ENCODE data around the gene GPD1L. TPM values are rescaled to one million over a fixed set of nuclear protein-coding genes. Genes with fewer than 3 reads are reported as not detected.

GPD1L gene
- total and polyA plus RNA-seq, 2 donors (not counting 1 experiment from before 2014, with no cell fraction given) = 4.7 to 9.3 TPM

DNA sequence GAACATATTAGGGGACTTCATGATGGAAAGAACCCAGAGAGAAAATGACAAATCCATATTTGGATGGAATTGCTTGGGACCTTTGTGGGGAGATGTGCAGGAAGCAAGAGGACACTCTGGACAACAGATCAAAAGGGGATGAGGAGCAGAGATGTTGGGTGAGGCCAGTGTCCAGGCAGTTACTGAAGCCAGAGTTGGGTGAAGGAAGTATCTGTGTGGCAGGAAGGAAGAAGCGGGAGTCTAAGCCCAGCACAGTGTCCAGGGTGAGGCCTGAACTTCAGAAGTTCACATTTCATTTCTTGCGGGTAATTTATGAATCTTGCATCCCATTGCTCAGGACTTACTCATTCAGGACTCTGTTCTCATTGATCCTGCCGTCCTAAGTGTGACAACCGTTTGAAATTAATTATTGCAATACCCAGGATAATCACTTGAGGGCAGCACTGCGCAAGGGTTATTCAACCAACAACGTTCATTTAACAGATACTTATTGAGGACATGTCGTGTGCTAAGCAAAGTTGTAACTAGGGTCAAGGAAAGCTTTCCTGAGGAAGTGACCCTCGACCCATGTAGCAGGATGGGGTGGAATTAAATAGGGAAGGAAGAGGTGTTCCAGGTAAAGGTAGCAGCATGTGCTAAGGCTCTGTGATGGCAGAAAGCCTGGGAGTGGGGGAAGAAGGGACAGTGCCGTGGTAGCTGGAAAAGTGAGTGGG is 70.7 kb downstream of the GPD1L start:
- peaks cover 12% of the 10 kb centered on the region for H3K27me3 Mint-ChIP-seq
- Histone ChIP-seq H3K36me3 (replicated peaks in 1 of 2; ENCODE audit: control extremely low read depth in 1 of 2, control insufficient read depth in 1 of 2, extremely low read depth in 1 of 2, insufficient read depth in 2 of 2, low read length in 1 of 2) (no peaks in the 10 kb centered on the region), H3K27me3 (replicated peaks in 1 of 4; ENCODE audit: control extremely low read depth in 1 of 4, control insufficient read depth in 3 of 4, insufficient read depth in 4 of 4, low read length in 3 of 4) (peaks cover 0 to 9% (median 0%) of the 10 kb centered on the region in 4 experiments), H3K9me3 (ENCODE audit: control extremely low read depth in 1 of 3, control insufficient read depth in 2 of 3, insufficient read depth in 1 of 3, low read length in 2 of 3) (peaks cover 0 to 3% (median 0%) of the 10 kb centered on the region in 3 donors), H2AFZ (ENCODE audit: insufficient read depth, low read depth, low read length, poor library complexity, severe bottlenecking) (peak overlapping the region; percentile 41), H3K27ac (ENCODE audit: low read length in 2 of 2) (no peak overlapping the region), H4K20me1 (ENCODE audit: control insufficient read depth, insufficient read depth, low read length, poor library complexity, severe bottlenecking) (no peaks in the 10 kb centered on the region), H3K4me2 (replicated peaks; ENCODE audit: low read depth, low read length, poor library complexity, severe bottlenecking) (peak overlapping the region; percentile 20), H3K9ac (ENCODE audit: low read length) (peak overlapping the region; percentile 10), H3K4me3 (ENCODE audit: control extremely low read depth in 1 of 5, extremely low read depth in 1 of 5, insufficient read depth in 1 of 5, low read depth in 2 of 5, low read length in 4 of 5) (peak overlapping the region in 1 of 5 experiments; percentile 2), H3K4me1 (ENCODE audit: control insufficient read depth in 2 of 2, insufficient read depth in 2 of 2, low read length in 2 of 2) (peaks cover 4 to 15% of the 10 kb centered on the region in 2 donors), H3K79me2 (ENCODE audit: control insufficient read depth, insufficient read depth, low read length) (no peaks in the 10 kb centered on the region)
- intact Hi-C loops (cut with micrococcal nuclease) = loop anchor here (1.0 to 5.0 kb wide), 7 partner anchors 60 to 755 kb away; partner anchors contain the start of gene CMTM8
- H3K9me3 Mint-ChIP-seq (ENCODE audit: insufficient read depth) = no peaks in the 10 kb centered on the region
- H3K4me3 Mint-ChIP-seq = peak overlapping the region; percentile 14
- DNase-seq = peak; percentile 77
- H3K4me1 Mint-ChIP-seq = peaks cover 21% of the 10 kb centered on the region
- no peak for TF ChIP-seq EZH2 (IDR thresholded peaks at IDR 0.05; ENCODE audit: borderline replicate concordance, insufficient read depth, low read depth, low read length, poor library complexity, severe bottlenecking)
- TF ChIP-seq, protein P1, sequence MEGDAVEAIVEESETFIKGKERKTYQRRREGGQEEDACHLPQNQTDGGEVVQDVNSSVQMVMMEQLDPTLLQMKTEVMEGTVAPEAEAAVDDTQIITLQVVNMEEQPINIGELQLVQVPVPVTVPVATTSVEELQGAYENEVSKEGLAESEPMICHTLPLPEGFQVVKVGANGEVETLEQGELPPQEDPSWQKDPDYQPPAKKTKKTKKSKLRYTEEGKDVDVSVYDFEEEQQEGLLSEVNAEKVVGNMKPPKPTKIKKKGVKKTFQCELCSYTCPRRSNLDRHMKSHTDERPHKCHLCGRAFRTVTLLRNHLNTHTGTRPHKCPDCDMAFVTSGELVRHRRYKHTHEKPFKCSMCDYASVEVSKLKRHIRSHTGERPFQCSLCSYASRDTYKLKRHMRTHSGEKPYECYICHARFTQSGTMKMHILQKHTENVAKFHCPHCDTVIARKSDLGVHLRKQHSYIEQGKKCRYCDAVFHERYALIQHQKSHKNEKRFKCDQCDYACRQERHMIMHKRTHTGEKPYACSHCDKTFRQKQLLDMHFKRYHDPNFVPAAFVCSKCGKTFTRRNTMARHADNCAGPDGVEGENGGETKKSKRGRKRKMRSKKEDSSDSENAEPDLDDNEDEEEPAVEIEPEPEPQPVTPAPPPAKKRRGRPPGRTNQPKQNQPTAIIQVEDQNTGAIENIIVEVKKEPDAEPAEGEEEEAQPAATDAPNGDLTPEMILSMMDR (IDR thresholded peaks at IDR 0.05) = peak; percentile 74
- CTCF ChIA-PET = interaction anchor here (0.7 to 3.3 kb wide), 13 partner anchors 10 to 485 kb away, joined by 3 to 15 read pairs (median 4); partner anchors contain the start of gene CMTM8
- H3K27ac Mint-ChIP-seq = no peak overlapping the region
- peak; percentile 78 for ATAC-seq (ENCODE audit: low read depth)
- POLR2A ChIA-PET = no interaction called here
- WGBS (ENCODE audit: insufficient coverage) = 17% methylated on average over 6 of the region's 9 CpGs

DNA sequence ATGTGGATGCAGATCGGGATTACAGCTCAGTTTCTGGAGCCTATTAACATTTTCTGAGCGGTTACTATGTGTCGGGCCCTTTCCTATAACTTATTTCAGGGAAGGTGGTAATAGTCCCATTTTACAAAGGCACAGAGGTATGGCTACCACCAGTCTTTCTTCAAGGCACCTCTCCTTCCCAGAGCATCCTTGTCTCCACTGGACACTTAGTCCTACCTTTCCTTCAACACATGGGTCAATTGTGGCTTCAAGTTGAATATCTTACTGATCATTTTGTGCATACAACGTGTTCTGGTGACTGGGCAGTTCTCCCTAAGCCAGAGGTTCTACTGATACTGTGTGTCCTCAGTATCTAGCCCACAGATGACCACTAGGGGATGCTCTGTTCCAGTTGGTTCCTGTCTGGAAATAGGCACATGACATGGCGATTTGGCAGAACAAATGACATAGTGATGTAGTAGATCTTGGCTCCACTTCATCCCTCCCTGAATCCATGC is 71.3 kb downstream of the GPD1L start:
- no peak overlapping the region for H3K27ac ChIP-seq (ENCODE audit: low read length in 2 of 2)
- intact Hi-C loops (cut with micrococcal nuclease) = loop anchor here (1.0 to 5.0 kb wide), 7 partner anchors 60 to 755 kb away; partner anchors contain the start of gene CMTM8
- peak overlapping the region; percentile 41 for H2AFZ ChIP-seq (ENCODE audit: insufficient read depth, low read depth, low read length, poor library complexity, severe bottlenecking)
- peak; percentile 61 for ATAC-seq (ENCODE audit: low read depth)
- no peaks in the 10 kb centered on the region for H3K9me3 ChIP-seq (ENCODE audit: control extremely low read depth in 1 of 3, control insufficient read depth in 2 of 3, insufficient read depth in 1 of 3, low read length in 2 of 3)
- H3K9me3 Mint-ChIP-seq (ENCODE audit: insufficient read depth) = no peaks in the 10 kb centered on the region
- 6% methylated on average over 3 of the region's 5 CpGs for WGBS (ENCODE audit: insufficient coverage)
- DNase-seq = peak; percentile 53
- no peaks in the 10 kb centered on the region for H3K79me2 ChIP-seq (ENCODE audit: control insufficient read depth, insufficient read depth, low read length)
- peaks cover 13% of the 10 kb centered on the region for H3K27me3 Mint-ChIP-seq
- H3K4me1 Mint-ChIP-seq = peaks cover 21% of the 10 kb centered on the region
- H3K4me3 ChIP-seq (ENCODE audit: control extremely low read depth in 1 of 5, extremely low read depth in 1 of 5, insufficient read depth in 1 of 5, low read depth in 2 of 5, low read length in 4 of 5) = peak overlapping the region in 1 of 5 experiments; percentile 2
- H4K20me1 ChIP-seq (ENCODE audit: control insufficient read depth, insufficient read depth, low read length, poor library complexity, severe bottlenecking) = no peaks in the 10 kb centered on the region
- ChIA-PET POLR2A (no interaction called here), CTCF (interaction anchor here (0.7 to 3.3 kb wide), 11 partner anchors 9 to 484 kb away, joined by 3 to 15 read pairs (median 4); partner anchors contain the start of genes CMTM8 and GPD1L)
- peak overlapping the region; percentile 14 for H3K4me3 Mint-ChIP-seq
- H3K4me1 ChIP-seq (ENCODE audit: control insufficient read depth in 2 of 2, insufficient read depth in 2 of 2, low read length in 2 of 2) = peaks cover 4 to 15% of the 10 kb centered on the region in 2 donors
- H3K27ac Mint-ChIP-seq = no peak overlapping the region
- no peak for TF ChIP-seq EZH2 (IDR thresholded peaks at IDR 0.05; ENCODE audit: borderline replicate concordance, insufficient read depth, low read depth, low read length, poor library complexity, severe bottlenecking)
- TF ChIP-seq, protein P1 (IDR thresholded peaks at IDR 0.05) = no peak
- no peaks in the 10 kb centered on the region for H3K36me3 ChIP-seq (replicated peaks in 1 of 2; ENCODE audit: control extremely low read depth in 1 of 2, control insufficient read depth in 1 of 2, extremely low read depth in 1 of 2, insufficient read depth in 2 of 2, low read length in 1 of 2)
- peak overlapping the region; percentile 10 for H3K9ac ChIP-seq (ENCODE audit: low read length)
- peak overlapping the region; percentile 20 for H3K4me2 ChIP-seq (replicated peaks; ENCODE audit: low read depth, low read length, poor library complexity, severe bottlenecking)
- peaks cover 0 to 9% (median 0%) of the 10 kb centered on the region in 4 experiments for H3K27me3 ChIP-seq (replicated peaks in 1 of 4; ENCODE audit: control extremely low read depth in 1 of 4, control insufficient read depth in 3 of 4, insufficient read depth in 4 of 4, low read length in 3 of 4)
